Astrocyte (in vitro differentiated cells and primary cell): Measurements from ENCODE around the gene GALNT6. TPM values are rescaled to one million over a fixed set of nuclear protein-coding genes. Genes with fewer than 3 reads are reported as not detected.

ENCODE experiments used
- DNase-seq: peaks from one replicate; pipeline ENCODE4 v3.0.0-alpha.2; 2010; ENCODE audit warnings: low read depth
- FAIRE-seq: peaks from 2 replicates; lab custom pipeline; 2011; peaks lifted over from hg19 to GRCh38; lab: Jason Lieb, UNC
- H2AFZ ChIP-seq: 2 replicates; pipeline ENCODE4 v1.6.0; 2012; ENCODE audit warnings: low read depth, low read length, inconsistent platforms
- H3K27ac ChIP-seq: 2 replicates; pipeline ENCODE4 v1.5.1; 2011; ENCODE audit warnings: low read depth, low read length, inconsistent platforms
- H3K27me3 ChIP-seq: 2 replicates; pipeline ENCODE4 v1.6.0; 2011; ENCODE audit warnings: low read length, inconsistent platforms; ENCODE audit not compliant: insufficient read depth
- H3K36me3 ChIP-seq: 2 replicates; pipeline ENCODE4 v1.5.1; 2011; ENCODE audit warnings: low read length, inconsistent platforms; ENCODE audit not compliant: insufficient read depth
- H3K4me1 ChIP-seq: 2 replicates; pipeline ENCODE4 v1.5.1; 2011; ENCODE audit warnings: low read length, inconsistent platforms; ENCODE audit not compliant: insufficient read depth
- H3K4me2 ChIP-seq: 2 replicates; pipeline ENCODE4 v1.6.0; 2012; ENCODE audit warnings: low read length, inconsistent platforms
- H3K4me3 ChIP-seq: 2 replicates; pipeline ENCODE4 v1.5.1; 2011; ENCODE audit warnings: low read depth, mild to moderate bottlenecking, low read length, inconsistent platforms; ENCODE audit not compliant: insufficient read depth
- H3K79me2 ChIP-seq: 2 replicates; pipeline ENCODE4 v1.6.0; 2012; ENCODE audit warnings: mild to moderate bottlenecking, low read length, inconsistent platforms; ENCODE audit not compliant: insufficient read depth
- H3K9ac ChIP-seq: 2 replicates; pipeline ENCODE4 v1.6.0; 2012; ENCODE audit warnings: mild to moderate bottlenecking, low read length, inconsistent platforms
- H3K9me3 ChIP-seq: 2 replicates; pipeline ENCODE4 v1.5.1; 2012; ENCODE audit warnings: low read depth, mild to moderate bottlenecking, low read length, inconsistent platforms; ENCODE audit not compliant: insufficient read depth
- H4K20me1 ChIP-seq: 2 replicates; pipeline ENCODE4 v1.6.0; 2012; ENCODE audit warnings: low read length, inconsistent platforms; ENCODE audit not compliant: insufficient read depth
- H3K27ac Mint-ChIP-seq: one replicate; pipeline ENCODE4 v1.8.0; 2021; ENCODE audit warnings: mild to moderate bottlenecking, mixed read lengths; ENCODE audit not compliant: unreplicated experiment
- H3K27me3 Mint-ChIP-seq: one replicate; pipeline ENCODE4 v1.8.0; 2021; ENCODE audit warnings: low read depth, mixed read lengths; ENCODE audit not compliant: unreplicated experiment
- H3K36me3 Mint-ChIP-seq: one replicate; pipeline ENCODE4 v1.8.0; 2021; ENCODE audit warnings: low read depth, mixed read lengths; ENCODE audit not compliant: unreplicated experiment
- H3K4me1 Mint-ChIP-seq: one replicate; pipeline ENCODE4 v1.8.0; 2021; ENCODE audit warnings: low read depth, mixed read lengths; ENCODE audit not compliant: unreplicated experiment
- H3K4me3 Mint-ChIP-seq: one replicate; pipeline ENCODE4 v1.8.0; 2021; ENCODE audit warnings: mild to moderate bottlenecking, moderate library complexity, mixed read lengths; ENCODE audit not compliant: unreplicated experiment
- H3K9me3 Mint-ChIP-seq: one replicate; pipeline ENCODE4 v1.8.0; 2021; ENCODE audit warnings: mild to moderate bottlenecking, mixed read lengths; ENCODE audit not compliant: unreplicated experiment
- CTCF ChIP-seq: IDR thresholded peaks from 2 replicates; pipeline ENCODE4 v1.5.1; 2011; ENCODE audit warnings: low read depth, mild to moderate bottlenecking, inconsistent platforms, low read length, moderate library complexity; ENCODE audit not compliant: insufficient read depth
- EZH2 ChIP-seq: IDR thresholded peaks from 2 replicates; pipeline ENCODE4 v1.6.1; 2012; ENCODE audit warnings: mild to moderate bottlenecking, low read length, inconsistent platforms; ENCODE audit not compliant: insufficient read depth
- total RNA-seq: library from RNA; stranded (reverse); gene quantifications from 2 replicates; pipeline ENCODE4 v1.2.1, GENCODE V29; 2021

GALNT6 gene
- total RNA-seq, 1 donor from 2014 or later, result 13.8 TPM

GRCh38 chr12:51390891-51391282, 319 bp downstream of the GALNT6 start:
- no peaks in the 10 kb centered on the region for H3K79me2 ChIP-seq
- peak overlapping the region; percentile 87 for H3K4me2 ChIP-seq
- Mint-ChIP-seq H3K27me3 (no peaks in the 10 kb centered on the region), H3K36me3 (no peaks in the 10 kb centered on the region), H3K4me3 (peak overlapping the region; percentile 87), H3K9me3 (no peaks in the 10 kb centered on the region), H3K27ac (peak overlapping the region; percentile 62), H3K4me1 (peaks cover 42% of the 10 kb centered on the region)
- TF ChIP-seq CTCF, result no peak
- TF ChIP-seq EZH2, result no peak
- H3K36me3 ChIP-seq, result no peaks in the 10 kb centered on the region
- peak overlapping the region; percentile 59 for H3K4me3 ChIP-seq
- FAIRE-seq, result no peak
- no peak for DNase-seq
- peak overlapping the region; percentile 78 for H3K9ac ChIP-seq
- no peak overlapping the region for H3K27ac ChIP-seq
- no peaks in the 10 kb centered on the region for H3K9me3 ChIP-seq
- no peaks in the 10 kb centered on the region for H3K27me3 ChIP-seq
- H2AFZ ChIP-seq, result peak overlapping the region; percentile 87
- H3K4me1 ChIP-seq, result peaks cover 48% of the 10 kb centered on the region
- no peaks in the 10 kb centered on the region for H4K20me1 ChIP-seq

- H3K36me3 ChIP-seq, result no peaks in the 10 kb centered on the region
- H3K27me3 ChIP-seq, result no peaks in the 10 kb centered on the region
- H3K9ac ChIP-seq, result peak overlapping the region; percentile 78
- Mint-ChIP-seq H3K27ac (peak overlapping the region; percentile 62), H3K9me3 (no peaks in the 10 kb centered on the region), H3K4me3 (peak overlapping the region; percentile 87), H3K27me3 (no peaks in the 10 kb centered on the region), H3K4me1 (peaks cover 42% of the 10 kb centered on the region), H3K36me3 (no peaks in the 10 kb centered on the region)
- no peak overlapping the region for H2AFZ ChIP-seq
- no peak for DNase-seq
- TF ChIP-seq EZH2, result no peak
- TF ChIP-seq CTCF, result no peak
- peaks cover 48% of the 10 kb centered on the region for H3K4me1 ChIP-seq
- H3K4me2 ChIP-seq, result peak overlapping the region; percentile 87
- no peak overlapping the region for H3K27ac ChIP-seq
- no peaks in the 10 kb centered on the region for H3K9me3 ChIP-seq
- no peaks in the 10 kb centered on the region for H3K79me2 ChIP-seq
- H3K4me3 ChIP-seq, result no peak overlapping the region
- no peaks in the 10 kb centered on the region for H4K20me1 ChIP-seq
- FAIRE-seq, result no peak
These were observed 749 bp downstream of the GALNT6 start for GRCh38 chr12:51390457-51390856.

- Histone ChIP-seq H3K27me3 (no peaks in the 10 kb centered on the region), H3K4me3 (no peak overlapping the region), H3K9me3 (no peaks in the 10 kb centered on the region), H3K4me2 (peak overlapping the region; percentile 51), H3K36me3 (no peaks in the 10 kb centered on the region), H3K27ac (no peak overlapping the region), H3K4me1 (peaks cover 44% of the 10 kb centered on the region), H3K79me2 (no peaks in the 10 kb centered on the region), H3K9ac (no peak overlapping the region), H2AFZ (peak overlapping the region; percentile 13), H4K20me1 (no peaks in the 10 kb centered on the region)
- no peak for FAIRE-seq
- H3K4me1 Mint-ChIP-seq, result peaks cover 41% of the 10 kb centered on the region
- no peaks in the 10 kb centered on the region for H3K27me3 Mint-ChIP-seq
- TF ChIP-seq EZH2, result no peak
- no peak overlapping the region for H3K4me3 Mint-ChIP-seq
- peak; percentile 62 for DNase-seq
- no peaks in the 10 kb centered on the region for H3K36me3 Mint-ChIP-seq
- no peak overlapping the region for H3K27ac Mint-ChIP-seq
- H3K9me3 Mint-ChIP-seq, result no peaks in the 10 kb centered on the region
These were observed 1.8 kb downstream of the GALNT6 start for GRCh38 chr12:51389302-51389999.
